ENCODE results near the gene RALGPS2.
"Not testable (repeated sequence)": the region's sequence is repeated elsewhere in the genome, so short reads cannot be mapped to it uniquely, and the experiment has no call there.

Gene RALGPS2

GRCh38 chr1:178946855-178947676 is 222.0 kb downstream of the RALGPS2 start:
- DNase-seq = no peak

- DNase-seq = no peak
These were observed 222.6 kb downstream of the RALGPS2 start for GRCh38 chr1:178947677-178947981.

- no peak for DNase-seq
These were observed 223.6 kb downstream of the RALGPS2 start for GRCh38 chr1:178948676-178949075.

- not testable (repeated sequence) for DNase-seq
These were observed 224.8 kb downstream of the RALGPS2 start for GRCh38 chr1:178949866-178950265.

- no peak for DNase-seq
These were observed 226.6 kb downstream of the RALGPS2 start for GRCh38 chr1:178951600-178951999.

- DNase-seq = no peak
These were observed 228.0 kb downstream of the RALGPS2 start for GRCh38 chr1:178953034-178953433.

GRCh38 chr1:178953538-178954324 is 228.7 kb downstream of the RALGPS2 start:
- DNase-seq = no peak

- no peak for DNase-seq
These were observed 229.3 kb downstream of the RALGPS2 start for GRCh38 chr1:178954325-178954690.

- DNase-seq = no peak
These were observed 229.9 kb downstream of the RALGPS2 start for GRCh38 chr1:178954937-178955336.

GRCh38 chr1:178955391-178955954 is 230.4 kb downstream of the RALGPS2 start:
- no peak for DNase-seq

- no peak for DNase-seq
These were observed 233.4 kb downstream of the RALGPS2 start for GRCh38 chr1:178958491-178958890.

- no peak for DNase-seq
These were observed 234.8 kb downstream of the RALGPS2 start for GRCh38 chr1:178959543-178960460.

GRCh38 chr1:178960482-178961240 is 235.6 kb downstream of the RALGPS2 start:
- no peak for DNase-seq

- no peak for DNase-seq
These were observed 236.3 kb downstream of the RALGPS2 start for GRCh38 chr1:178961331-178961730.

GRCh38 chr1:178961868-178962267 is 236.8 kb downstream of the RALGPS2 start:
- DNase-seq = no peak

GRCh38 chr1:178962853-178963711 is 238.0 kb downstream of the RALGPS2 start:
- no peak for DNase-seq

GRCh38 chr1:178964469-178965330 is 239.7 kb downstream of the RALGPS2 start:
- DNase-seq = no peak

- no peak for DNase-seq
These were observed 241.3 kb downstream of the RALGPS2 start for GRCh38 chr1:178966312-178966711.

GRCh38 chr1:178969226-178969987 is 244.4 kb downstream of the RALGPS2 start:
- DNase-seq = no peak

All from HCEC 1CT (cell line).